Loucy (cell line): ENCODE measurements around the gene AFF2.

ENCODE experiments used
- CTCF ChIP-seq: fragments of 200-600 bp; sonication (generic); conservative IDR thresholded peaks from 2 replicates; pipeline ENCODE4 v1.5.1; 2014; ENCODE audit warnings: mild to moderate bottlenecking, antibody characterized with exemption, low read length
- EZH2phosphoT487 ChIP-seq: fragments of 200-600 bp; IDR thresholded peaks from 2 replicates; pipeline ENCODE4 v1.6.1; 2018; ENCODE audit warnings: antibody characterized with exemption, mild to moderate bottlenecking, moderate library complexity, borderline replicate concordance

- TF ChIP-seq CTCF, result no peak
- TF ChIP-seq EZH2phosphoT487, result no peak
These were observed 30.1 kb upstream of the AFF2 start for GRCh38 chrX:148470324-148470723.
